T-helper 1 cell (primary cell): Measurements from ENCODE around the gene MAML2.

Source experiments
- DNase-seq, 5 donors: peaks; one replicate each; pipeline ENCODE4 v3.0.0-alpha.2; 2012 to 2020

Gene MAML2

DNA sequence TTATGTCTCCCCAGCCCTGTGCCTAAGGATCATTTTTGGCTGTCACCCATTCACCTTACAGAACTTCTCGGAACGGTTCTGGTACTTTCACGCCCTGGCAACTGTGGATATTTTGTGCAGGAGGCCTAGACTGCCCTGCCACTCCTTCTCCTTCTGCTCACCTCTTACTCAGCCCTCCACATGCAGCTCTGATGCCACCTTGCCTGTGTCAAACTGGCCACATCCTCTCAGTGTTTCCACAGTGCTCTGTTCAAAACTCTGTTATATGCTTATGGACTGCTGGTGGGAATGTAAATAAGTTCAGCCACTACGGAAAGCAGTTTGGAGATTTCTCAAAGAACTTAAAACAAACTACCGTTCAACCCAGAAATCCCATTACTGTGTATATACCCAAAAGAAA is 318.3 kb downstream of the MAML2 start:
- no peak for DNase-seq

DNA sequence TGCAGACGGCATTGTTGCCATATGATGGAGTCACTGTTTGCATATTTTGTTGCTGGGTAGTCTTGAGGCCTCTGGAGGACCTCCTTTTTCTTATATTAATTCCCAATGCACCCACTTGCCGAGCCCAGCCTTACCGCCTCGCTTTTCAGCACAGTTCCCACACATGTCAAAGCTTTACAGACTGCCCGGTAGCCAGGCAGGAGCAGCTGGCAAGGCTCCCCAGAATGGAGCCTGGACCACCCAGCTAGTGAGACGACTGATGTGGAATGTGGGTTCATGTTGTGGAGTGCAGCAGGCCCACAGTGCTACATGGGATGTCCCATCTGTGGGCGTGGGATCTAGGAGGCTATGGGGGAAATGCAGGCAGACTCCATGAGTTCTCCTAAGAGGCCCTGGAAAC is 319.7 kb downstream of the MAML2 start:
- DNase-seq, result no peak

DNA sequence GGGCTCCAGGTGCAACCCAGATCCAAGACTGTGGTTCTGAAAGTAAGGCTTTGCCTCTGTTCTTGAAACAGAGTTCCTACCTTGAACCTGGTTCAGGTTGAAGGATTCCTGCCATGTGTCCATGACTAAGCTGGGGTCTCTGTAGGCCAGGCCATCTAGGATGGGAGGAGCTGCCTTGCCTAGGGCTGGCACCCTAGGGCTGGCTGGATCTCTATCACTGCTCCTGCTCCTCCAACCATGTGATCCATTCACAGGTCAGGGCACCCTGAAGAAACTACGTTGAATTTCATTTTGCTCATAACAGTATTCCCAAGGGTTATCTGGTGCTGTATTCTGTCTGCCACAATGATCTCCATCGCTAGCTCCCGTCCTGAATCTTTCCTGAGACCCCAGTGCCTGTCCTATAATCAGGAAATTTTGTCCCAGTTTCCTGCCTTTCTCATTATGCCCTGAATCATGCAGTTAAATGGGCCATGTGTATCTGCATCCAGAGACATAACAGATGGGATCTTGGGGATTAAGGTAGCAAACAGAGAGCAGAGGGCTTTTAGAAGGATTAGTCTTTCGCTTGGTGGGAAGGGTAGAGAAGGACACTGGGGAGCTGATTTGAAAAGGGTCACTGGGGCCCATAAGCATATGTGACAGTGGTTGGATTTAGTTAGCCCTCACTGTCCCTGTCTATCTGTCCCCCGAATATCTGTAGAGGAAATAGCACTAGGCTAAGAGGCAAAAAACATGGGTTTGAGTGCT is 320.9 kb downstream of the MAML2 start:
- DNase-seq, result no peak

DNA sequence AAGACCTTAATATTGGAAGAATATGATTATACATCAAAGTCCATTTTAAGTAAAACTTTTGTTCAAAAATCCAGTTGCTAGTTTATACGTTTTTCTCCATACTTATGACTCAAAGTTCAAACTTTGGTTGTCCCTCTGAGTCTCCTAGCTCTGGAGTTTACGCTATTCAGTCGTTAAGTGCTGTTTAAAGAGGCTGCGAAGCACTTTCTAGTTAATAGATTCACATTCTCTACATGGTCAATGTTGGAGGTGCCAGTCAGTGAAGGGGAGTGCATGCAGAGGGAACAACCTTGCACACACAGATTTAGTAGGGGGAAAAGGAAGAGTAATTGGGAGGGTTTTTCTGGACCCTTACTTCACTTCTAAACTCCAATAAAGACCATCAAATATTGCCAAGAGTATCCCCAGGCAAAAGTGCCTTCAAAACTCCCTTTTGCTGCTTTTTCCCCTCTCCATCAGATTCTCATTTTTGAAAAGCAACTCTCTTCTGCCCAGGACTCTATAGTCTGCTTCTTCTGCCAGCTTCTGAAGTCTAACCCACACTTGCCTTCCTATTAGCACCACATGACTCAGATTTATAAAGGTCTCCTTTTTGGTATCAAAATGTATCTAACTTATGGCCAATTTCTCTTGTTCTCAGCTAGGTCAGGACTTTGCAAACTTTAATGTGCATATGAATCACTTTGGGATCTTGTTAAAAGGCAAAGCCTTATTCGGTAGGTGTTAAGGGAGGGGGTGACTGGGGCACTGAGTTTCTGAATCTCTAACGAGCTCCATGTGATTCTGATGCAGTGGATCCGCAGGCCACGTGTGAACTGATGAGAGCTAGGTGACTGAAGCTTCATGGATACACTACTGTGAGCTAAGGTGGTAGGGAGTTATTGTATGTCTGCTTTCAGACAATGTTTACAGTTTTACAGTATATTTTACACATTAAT is 322.9 kb downstream of the MAML2 start:
- DNase-seq, result no peak

DNA sequence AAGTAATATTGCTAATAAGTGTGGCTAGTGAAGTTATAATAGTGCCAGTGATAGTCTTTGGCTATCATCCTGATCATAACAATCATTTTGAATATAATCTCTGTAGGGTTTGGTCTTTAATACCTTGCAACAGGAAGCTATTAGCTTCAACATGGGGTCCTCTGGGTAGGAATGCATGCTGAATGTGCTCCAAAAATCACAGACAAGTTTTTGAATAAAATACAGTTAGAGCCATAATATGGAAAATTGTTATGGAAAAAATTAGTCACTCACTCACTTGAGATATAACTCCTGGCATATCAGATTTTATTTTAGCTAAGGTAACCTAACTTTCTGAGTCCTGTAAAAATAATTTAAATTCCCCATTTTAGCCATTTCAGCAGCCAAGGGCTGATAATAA is 323.7 kb downstream of the MAML2 start:
- DNase-seq, result no peak

DNA sequence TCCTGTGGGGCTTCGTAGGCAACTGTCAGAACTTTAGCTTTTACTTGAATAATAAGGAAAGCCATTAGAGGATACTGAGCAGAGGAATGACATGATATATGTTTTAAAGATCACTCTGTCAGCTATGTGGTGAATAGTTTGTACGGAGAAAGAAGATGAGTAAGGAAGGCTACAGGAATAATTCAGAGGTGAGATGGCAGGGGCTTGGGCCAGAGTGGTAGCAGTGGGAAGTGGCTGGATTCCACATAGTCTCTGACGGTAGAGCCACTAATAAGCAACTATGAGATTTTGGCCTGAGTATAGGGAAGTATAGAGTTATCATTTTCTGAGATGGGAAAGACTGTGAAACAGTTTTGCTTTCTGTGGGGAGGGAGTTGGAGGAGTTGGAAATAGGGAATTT is 325.1 kb downstream of the MAML2 start:
- no peak for DNase-seq

DNA sequence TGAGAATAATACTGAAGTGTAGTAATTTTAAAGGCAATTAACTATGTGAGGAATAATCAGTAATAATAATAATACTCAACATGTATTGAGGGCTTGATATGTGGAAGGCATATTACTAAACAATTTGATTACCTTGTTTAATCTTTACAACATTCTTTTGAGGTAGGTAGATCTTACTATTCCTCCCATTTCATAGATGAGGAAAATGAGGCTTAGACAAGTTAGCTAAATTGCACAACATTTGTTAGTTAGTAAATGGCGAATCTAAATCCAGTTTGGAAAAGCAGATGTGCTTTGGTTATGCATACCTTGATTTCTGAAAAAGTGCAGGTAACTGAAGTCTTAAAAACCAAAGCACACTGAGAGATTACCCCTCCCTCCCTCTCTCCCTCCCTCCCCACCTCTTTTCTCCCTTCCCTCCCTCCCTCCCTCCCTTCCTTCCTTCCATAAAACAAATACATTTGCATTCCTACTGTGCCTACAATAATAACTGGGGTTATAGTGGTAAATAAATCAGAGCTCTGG is 326.0 kb downstream of the MAML2 start:
- no peak for DNase-seq

DNA sequence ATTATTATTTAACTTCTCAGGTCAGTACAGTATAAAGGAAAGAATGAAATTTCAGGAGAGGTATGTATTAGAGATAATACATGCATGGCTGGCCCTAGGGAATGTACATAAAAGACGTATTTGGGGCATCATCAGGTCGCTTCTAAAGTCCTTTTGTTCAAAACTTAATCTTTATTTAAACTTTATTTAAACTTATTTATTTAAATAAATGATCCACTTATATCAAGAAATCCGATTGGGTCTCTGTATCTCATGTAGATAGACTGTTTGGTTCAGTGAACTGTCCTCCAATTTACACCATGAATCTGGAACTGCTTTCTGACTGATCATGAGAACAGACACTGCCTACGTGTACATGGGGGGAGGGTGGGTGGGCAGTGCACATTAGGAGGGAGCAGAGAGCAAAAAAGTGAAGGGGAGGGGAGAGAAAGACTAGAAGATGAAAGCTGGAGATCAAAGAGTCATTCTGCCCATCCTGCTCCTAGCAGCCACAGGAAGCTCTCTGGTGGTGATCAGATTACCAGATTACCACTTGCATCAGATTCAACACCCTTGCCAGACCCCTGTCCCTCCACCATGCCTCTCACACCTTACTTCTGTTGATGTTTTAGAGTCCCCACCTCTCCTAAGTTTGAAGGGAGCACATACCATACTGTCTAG is 327.0 kb downstream of the MAML2 start:
- peak in 4 of 5 donors; percentile 15 to 68 (median 28) for DNase-seq

DNA sequence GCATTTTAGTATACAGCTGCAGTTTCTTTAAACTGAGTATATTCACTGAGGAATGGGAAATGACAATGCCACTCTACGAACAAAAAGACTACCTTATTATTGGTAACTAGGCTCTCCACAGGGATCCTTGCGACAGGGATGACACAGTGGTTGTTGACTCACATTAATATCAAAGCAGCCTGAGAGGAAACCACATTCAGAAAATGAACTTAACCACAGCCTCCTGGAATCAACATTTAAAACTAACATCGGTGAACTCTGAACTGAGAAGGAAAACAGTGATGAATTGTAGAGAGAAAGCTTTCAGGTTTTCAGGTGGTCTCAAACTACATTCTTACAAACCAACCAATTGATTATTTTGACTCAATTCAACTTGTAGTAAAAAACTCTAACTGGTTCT is 328.8 kb downstream of the MAML2 start:
- DNase-seq, result peak in 4 of 5 donors; percentile 14 to 73 (median 36)

DNA sequence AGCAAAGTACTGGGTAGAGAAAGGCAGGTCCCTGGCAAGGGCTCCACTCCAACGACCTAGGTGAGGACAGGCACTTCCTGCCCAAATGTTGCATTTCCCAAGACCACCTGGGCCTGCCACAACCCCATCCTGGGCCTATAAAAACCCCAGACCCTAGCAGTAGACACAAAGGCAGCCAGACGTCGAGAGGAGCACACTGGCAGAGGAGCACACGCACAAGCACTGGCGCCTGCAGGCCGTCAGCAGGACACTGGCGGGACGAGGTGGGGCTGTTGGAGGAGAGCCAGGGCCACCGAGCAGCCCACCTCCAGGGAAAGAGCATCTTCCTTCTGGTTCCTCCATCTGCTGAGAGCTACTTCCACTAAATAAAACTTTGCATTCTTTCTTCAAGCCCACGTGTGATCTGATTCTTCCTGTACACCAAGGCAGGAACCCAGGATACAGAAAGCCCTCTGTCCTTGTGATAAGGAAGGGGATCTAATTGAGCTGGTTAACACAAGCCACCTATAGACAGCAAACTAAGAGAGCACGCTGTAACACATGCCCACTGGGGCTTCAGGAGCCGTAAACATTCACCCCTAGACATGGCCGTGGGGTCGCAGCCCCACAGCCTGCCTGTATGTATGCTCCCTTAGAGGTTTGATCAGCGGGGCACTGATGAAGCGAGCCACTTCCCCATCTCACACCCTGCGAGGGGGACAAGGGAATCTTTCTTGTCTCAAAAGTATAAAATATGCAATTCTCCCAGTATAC is 329.4 kb downstream of the MAML2 start:
- DNase-seq, result peak in 1 of 5 donors; percentile 11

DNA sequence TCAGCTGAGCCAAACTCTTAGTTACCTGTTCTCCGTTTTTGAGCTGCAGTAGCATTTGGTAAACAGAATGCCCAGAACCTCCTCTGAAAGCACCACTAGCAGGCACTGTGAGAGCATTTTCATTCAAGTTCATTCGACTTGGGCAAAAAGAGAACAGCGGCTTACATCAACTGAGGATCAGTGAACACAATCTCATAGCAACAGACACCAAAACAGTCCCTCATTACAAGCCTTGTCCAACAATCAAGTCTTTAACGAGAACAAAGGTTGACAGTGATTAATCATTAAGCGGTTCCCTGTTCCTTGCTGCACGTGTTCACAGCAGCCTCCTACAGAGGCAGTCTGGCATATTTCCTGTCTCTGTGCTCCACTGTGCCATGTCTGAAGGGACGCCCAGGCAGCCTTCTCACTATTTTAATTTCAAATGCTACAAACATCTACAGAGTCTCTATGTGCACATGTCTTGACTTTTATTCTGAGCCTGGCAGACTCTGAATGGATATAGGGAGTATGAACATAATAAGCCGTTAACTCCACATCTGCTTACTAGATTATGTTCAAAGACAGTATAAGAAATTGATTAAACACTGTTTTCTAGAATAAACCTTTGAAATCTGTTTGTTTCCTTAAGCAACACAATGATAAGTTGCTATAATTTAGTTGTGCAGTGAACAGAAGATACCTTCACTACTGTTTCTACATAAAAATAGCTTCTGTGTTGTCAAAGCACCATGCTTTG is 330.7 kb downstream of the MAML2 start:
- DNase-seq, result peak; percentile 22 to 54 (median 39)

DNA sequence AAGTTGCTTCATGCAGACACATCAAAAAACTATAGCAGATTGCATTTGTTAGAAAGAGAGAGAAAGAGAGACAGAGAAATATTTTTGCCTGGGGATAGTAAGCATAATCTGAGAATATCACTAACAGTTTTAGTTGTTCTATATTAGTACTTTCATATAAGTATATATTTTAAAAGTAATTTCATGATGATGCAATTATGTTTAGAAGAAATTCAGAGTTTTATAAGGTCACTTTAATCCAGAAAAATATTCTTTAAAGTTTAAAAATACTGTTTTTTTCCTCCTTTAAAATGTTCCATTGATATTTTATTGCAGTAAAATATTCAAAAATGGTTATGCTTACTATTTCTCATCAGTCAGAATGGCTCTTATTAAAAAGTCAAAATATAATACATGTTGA is 332.3 kb downstream of the MAML2 start:
- DNase-seq, result no peak

DNA sequence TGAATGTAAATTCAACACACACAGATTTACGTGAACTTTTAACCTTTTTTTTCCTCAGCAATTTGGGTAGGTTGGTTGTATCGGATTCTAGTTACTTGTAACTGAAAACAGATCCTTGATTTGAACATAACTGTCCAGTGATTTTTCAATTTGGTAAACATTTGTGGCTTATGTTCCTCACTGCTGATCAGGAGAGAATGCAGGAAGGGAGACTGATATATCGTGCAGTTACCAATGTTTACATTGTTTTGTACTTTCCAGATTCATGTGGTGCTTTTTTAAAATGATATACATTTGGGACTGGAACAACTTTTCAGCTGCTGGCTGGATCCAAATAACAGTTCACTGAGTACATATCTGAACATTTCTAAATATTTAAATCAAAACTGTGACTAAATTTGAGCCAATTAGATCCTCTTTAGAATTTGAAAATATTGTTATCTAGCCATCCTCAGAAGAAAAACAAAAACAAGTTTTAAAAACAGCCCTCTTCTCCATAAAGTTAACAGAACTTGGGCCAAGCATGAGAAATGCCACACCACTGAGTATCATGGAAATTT is 334.8 kb downstream of the MAML2 start:
- DNase-seq, result no peak

DNA sequence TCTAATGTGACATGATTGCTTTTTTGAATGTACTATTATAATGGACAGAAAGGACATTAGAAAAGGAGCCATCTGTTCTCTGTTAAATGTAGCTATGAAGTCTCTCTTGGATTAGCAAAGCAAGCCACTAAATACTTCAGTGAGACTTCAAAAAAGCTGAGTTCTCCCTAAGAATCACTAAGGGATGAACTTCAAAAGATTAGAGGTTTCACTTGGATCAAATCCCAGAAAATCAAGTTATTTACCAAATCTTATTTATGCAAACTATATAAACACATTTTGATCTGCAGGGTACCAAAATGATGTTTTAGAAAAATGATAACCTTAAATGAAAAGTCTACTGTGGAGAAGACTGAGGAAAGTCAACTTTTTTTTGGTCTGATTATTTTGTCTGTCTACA is 337.0 kb downstream of the MAML2 start:
- DNase-seq, result no peak

DNA sequence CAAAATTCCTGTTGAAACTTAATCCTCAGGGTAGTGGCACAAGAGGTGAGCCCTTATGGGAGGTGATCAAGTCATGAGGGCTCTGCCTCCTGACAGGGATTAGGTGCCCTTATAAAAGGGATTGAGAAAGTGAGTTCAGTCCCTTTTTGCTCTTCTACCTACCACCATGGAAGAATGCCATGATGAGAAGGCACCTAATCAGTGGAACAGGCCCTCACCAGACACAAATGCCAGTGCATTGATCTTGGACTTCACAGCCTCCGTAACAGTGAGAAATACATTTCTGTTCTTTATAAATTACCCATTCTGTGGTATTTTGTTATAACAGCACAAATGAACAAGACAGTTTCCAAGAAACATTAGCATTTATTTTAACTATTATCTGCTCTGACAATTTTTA is 338.1 kb downstream of the MAML2 start:
- DNase-seq, result no peak

DNA sequence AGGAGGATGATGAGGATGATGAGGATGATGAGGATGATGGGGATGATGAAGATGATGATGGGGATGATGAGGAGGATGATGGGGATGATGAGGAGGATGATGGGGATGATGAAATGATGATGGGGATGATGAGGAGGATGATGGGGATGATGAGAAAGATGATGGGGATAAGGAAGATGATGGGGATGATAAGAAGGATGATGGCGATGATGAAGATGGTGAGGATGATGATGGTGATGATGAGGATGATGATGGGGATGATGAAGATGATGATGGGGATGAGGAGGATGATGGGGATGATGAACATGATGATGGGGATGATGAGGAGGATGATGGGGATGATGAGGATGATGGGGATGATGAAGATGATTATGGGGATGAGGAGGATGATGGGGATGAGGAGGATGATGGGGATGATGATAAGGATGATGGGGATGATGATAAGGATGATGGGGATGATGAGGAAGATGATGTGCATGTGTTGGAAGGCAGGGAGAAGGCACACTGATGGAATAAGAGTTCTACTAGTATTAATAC is 340.2 kb downstream of the MAML2 start:
- DNase-seq, result no peak

DNA sequence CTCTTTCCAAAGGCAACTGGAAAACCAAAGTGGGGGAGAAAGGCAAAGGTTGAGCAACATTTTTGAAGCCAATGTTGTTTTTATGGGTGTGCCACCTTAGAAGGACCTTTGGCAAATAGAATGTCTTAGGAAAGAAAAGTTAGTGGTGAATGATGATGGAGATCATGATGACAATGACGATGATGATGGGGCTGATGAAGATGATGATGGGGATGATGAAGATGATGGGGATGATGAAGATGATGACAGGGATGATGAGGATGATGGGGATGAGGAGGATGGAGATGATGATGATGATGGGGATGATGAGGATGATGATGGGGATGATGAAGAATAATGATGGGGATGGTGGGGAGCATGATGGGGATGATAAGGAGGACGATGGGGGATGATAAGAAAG is 340.7 kb downstream of the MAML2 start:
- DNase-seq, result no peak

DNA sequence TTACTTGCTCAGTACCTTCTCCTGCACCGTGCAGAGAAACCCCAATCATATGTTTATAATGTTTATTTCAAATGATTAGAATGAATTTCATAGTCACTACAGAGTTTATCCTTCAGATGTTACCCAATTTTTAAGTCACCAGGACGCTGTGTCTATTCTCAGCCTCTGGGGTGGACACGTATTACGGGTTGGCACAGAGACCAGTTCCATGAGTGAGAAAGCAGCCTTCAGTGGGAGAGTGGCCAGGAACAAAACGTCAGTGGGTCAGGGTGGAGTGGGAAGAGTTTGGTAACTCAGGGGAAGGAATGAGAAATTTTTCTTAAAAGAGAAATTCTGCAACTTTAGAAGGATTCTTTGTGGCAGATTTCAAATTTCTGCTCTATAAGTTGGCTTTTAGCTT is 342.0 kb downstream of the MAML2 start:
- no peak for DNase-seq

DNA sequence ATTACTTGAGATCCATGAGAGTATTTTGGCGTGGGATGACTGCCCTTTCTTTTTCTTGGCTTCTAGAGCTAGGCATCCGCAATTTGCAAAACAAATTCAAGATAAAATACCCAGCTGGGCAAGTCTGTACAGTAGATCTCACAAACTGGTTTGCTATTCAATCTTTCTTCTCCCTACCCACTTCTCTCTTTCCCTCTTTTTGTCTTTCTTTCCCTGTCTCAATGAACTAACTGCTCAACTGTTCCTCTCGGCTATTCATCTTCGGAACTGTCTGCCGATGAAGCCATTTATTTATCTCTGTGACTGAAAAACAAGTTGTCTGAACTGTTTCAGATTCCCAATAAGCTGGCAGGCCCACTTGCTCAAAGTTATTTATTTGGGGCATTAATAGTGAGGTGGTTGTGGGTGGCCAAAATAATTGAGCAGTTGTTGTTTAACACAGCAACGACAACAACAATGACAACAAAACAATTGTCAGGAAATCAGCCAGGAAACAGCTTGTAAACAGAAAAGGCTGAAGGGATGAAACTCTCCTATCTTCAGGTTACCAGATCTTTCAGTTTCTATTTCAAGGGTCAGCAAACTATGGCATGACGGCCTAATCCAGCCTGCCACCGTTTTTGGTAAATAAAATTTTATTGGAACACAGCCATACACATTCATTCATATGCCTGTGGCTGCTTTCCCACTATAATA is 343.1 kb downstream of the MAML2 start:
- DNase-seq, result no peak

DNA sequence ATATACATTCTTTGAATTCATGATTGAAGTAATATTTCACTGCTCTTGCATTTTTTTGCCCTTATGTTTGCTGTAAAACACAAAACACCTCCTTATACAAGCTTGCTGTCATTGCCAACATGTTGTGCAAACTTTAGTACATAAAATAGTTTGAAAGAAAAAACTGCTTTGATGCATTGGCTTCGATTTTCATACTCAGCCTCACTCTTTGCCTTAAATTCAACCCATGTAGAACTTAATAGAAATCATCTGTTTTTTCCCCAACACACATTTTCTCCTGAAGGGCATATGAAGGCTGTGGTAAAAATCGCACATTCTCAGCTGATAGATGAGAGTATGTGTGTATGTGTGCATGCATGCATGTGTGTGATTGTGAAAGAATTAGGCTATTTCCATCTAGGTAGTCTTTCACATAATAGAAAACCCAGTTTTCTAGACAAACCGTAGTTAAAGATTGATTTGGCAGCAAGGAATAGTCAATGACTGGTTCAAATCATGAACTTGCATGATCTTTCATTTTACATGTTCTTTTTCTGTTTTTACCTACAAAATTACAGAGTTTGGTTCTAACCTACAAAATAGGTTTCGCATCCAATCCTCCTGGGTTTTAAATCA is 346.3 kb downstream of the MAML2 start:
- DNase-seq, result no peak
